GM23338 (cell line): Measurements from ENCODE around the gene KCNK1.

Experiments used
- CREB1 ChIP-seq: fragments of 250-450 bp; sonication (Bioruptor Pico); IDR thresholded peaks from 2 replicates; pipeline ENCODE4 v1.5.0; 2020; ENCODE audit warnings: low read depth, mild to moderate bottlenecking, moderate library complexity
- CTCF ChIP-seq, 2 experiments: fragments of 200-600 bp in 1 of 2; sonication (generic) in 1 of 2; conservative IDR thresholded peaks; 2 replicates each; pipeline versions ENCODE4 v1.5.1 to v1.6.1; 2016 to 2017; ENCODE audit warnings: antibody characterized with exemption in 2 of 2, low read depth in 2 of 2, mild to moderate bottlenecking in 2 of 2, moderate library complexity in 1 of 2
- EZH2 ChIP-seq: fragments of 200-600 bp; sonication (generic); IDR thresholded peaks from one replicate; pipeline ENCODE4 v1.8.0; 2017; ENCODE audit warnings: antibody characterized with exemption, mild to moderate bottlenecking, low read depth; ENCODE audit not compliant: unreplicated experiment
- JUNB ChIP-seq: IDR thresholded peaks from one replicate; pipeline ENCODE4 v1.6.1; 2016; ENCODE audit warnings: antibody characterized with exemption; ENCODE audit not compliant: unreplicated experiment
- POLR2AphosphoS5 ChIP-seq: IDR thresholded peaks from 2 replicates; pipeline ENCODE4 v1.6.1; 2016; ENCODE audit warnings: antibody characterized with exemption, low read depth
- ZNF114 ChIP-seq: fragments of 250-450 bp; sonication (Bioruptor Pico); IDR thresholded peaks from 2 replicates; pipeline ENCODE4 v1.5.0; 2020; ENCODE audit warnings: mild to moderate bottlenecking, moderate library complexity
- TF ChIP-seq, protein P1 (sequence below): IDR thresholded peaks from one replicate; pipeline ENCODE4 v1.6.1; 2018; ENCODE audit warnings: antibody characterized with exemption; ENCODE audit not compliant: unreplicated experiment

- TF ChIP-seq CTCF (conservative IDR thresholded peaks at IDR 0.05; ENCODE audit: low read depth in 2 of 2) (no peak), EZH2 (no peak), POLR2AphosphoS5 (no peak), ZNF114 (CRISPR knock-in tag) (no peak), JUNB (no peak), CREB1 (no peak)
- TF ChIP-seq, protein P1, sequence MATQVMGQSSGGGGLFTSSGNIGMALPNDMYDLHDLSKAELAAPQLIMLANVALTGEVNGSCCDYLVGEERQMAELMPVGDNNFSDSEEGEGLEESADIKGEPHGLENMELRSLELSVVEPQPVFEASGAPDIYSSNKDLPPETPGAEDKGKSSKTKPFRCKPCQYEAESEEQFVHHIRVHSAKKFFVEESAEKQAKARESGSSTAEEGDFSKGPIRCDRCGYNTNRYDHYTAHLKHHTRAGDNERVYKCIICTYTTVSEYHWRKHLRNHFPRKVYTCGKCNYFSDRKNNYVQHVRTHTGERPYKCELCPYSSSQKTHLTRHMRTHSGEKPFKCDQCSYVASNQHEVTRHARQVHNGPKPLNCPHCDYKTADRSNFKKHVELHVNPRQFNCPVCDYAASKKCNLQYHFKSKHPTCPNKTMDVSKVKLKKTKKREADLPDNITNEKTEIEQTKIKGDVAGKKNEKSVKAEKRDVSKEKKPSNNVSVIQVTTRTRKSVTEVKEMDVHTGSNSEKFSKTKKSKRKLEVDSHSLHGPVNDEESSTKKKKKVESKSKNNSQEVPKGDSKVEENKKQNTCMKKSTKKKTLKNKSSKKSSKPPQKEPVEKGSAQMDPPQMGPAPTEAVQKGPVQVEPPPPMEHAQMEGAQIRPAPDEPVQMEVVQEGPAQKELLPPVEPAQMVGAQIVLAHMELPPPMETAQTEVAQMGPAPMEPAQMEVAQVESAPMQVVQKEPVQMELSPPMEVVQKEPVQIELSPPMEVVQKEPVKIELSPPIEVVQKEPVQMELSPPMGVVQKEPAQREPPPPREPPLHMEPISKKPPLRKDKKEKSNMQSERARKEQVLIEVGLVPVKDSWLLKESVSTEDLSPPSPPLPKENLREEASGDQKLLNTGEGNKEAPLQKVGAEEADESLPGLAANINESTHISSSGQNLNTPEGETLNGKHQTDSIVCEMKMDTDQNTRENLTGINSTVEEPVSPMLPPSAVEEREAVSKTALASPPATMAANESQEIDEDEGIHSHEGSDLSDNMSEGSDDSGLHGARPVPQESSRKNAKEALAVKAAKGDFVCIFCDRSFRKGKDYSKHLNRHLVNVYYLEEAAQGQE = no peak
These were observed 3.1 kb downstream of the KCNK1 start for GRCh38 chr1:233617025-233617424.
